HEK293T (cell line): Measurements from ENCODE around the gene CRYL1.

Experiments used
- ARNT ChIP-seq: fragments of 450-650 bp; IDR thresholded peaks from 2 replicates; pipeline ENCODE4 v1.6.1; 2017; ENCODE audit warnings: mild to moderate bottlenecking
- BHLHE40 ChIP-seq: fragments of 450-650 bp; IDR thresholded peaks from 2 replicates; pipeline ENCODE4 v1.6.1; 2016; ENCODE audit warnings: mild to moderate bottlenecking, moderate library complexity, borderline replicate concordance
- ELF4 ChIP-seq: fragments of 450-650 bp; IDR thresholded peaks from 2 replicates; pipeline ENCODE4 v1.6.1; 2017; ENCODE audit warnings: antibody characterized with exemption
- FOXA1 ChIP-seq: fragments of 450-650 bp; IDR thresholded peaks from 2 replicates; pipeline ENCODE4 v1.6.1; 2016; ENCODE audit warnings: mild to moderate bottlenecking
- FOXM1 ChIP-seq: fragments of 450-650 bp; IDR thresholded peaks from 2 replicates; pipeline ENCODE4 v1.6.1; 2017; ENCODE audit warnings: mild to moderate bottlenecking, borderline replicate concordance
- HDGF ChIP-seq: fragments of 450-650 bp; IDR thresholded peaks from 2 replicates; pipeline ENCODE4 v1.6.1; 2017; ENCODE audit warnings: antibody characterized with exemption, borderline replicate concordance
- L3MBTL2 ChIP-seq: fragments of 450-650 bp; conservative IDR thresholded peaks from 2 replicates; pipeline ENCODE4 v1.6.1; 2016; ENCODE audit warnings: mild to moderate bottlenecking
- SP1 ChIP-seq: fragments of 450-650 bp; IDR thresholded peaks from 2 replicates; pipeline ENCODE4 v1.6.1; 2017
- TARDBP ChIP-seq: fragments of 450-650 bp; IDR thresholded peaks from 2 replicates; pipeline ENCODE4 v1.6.1; 2016
- TF ChIP-seq, protein P1 (sequence below): fragments of 450-650 bp; IDR thresholded peaks from 2 replicates; pipeline ENCODE4 v1.6.1; 2016

GRCh38 chr13:20408181-20408580 lies 117.5 kb downstream of the CRYL1 start:
- TF ChIP-seq HDGF (no peak), FOXA1 (no peak), SP1 (no peak), FOXM1 (no peak), L3MBTL2 (no peak), TARDBP (no peak), ELF4 (no peak), BHLHE40 (no peak), ARNT (no peak)
- TF ChIP-seq, protein P1, sequence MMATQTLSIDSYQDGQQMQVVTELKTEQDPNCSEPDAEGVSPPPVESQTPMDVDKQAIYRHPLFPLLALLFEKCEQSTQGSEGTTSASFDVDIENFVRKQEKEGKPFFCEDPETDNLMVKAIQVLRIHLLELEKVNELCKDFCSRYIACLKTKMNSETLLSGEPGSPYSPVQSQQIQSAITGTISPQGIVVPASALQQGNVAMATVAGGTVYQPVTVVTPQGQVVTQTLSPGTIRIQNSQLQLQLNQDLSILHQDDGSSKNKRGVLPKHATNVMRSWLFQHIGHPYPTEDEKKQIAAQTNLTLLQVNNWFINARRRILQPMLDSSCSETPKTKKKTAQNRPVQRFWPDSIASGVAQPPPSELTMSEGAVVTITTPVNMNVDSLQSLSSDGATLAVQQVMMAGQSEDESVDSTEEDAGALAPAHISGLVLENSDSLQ, result no peak
